BJ (cell line): ENCODE measurements around the gene RAB33B. TPM values are rescaled to one million over a fixed set of nuclear protein-coding genes. Genes with fewer than 3 reads are reported as not detected.

ENCODE experiments used
- CTCF ChIA-PET: fragments of 350-600 bp; formaldehyde crosslinking; extraction: SDS; loops from one replicate; lab custom pipeline; 2021; ENCODE audit warnings: antibody characterized with exemption, inconsistent platforms; lab: Yijun Ruan, JAX
- POLR2A ChIA-PET: fragments of 300-600 bp; sonication (Branson Sonifier 250); formaldehyde crosslinking; extraction: SDS; loops from one replicate; lab custom pipeline; 2021; ENCODE audit warnings: antibody characterized with exemption; lab: Charles Lee
- DNase-seq: peaks from one replicate; pipeline ENCODE4 v3.0.0-alpha.2; 2011; ENCODE audit warnings: low read depth
- H3K27me3 ChIP-seq: 2 replicates; pipeline ENCODE4 v1.6.0; 2011; ENCODE audit warnings: low read length; ENCODE audit not compliant: control insufficient read depth, insufficient read depth
- H3K36me3 ChIP-seq: 2 replicates; pipeline ENCODE4 v1.5.1; 2011; ENCODE audit warnings: low read length; ENCODE audit not compliant: control insufficient read depth, insufficient read depth
- H3K4me3 ChIP-seq: 2 replicates; pipeline ENCODE4 v1.5.1; 2011; ENCODE audit warnings: low read depth, mild to moderate bottlenecking, control low read depth, low read length
- polyA plus RNA-seq: library from polyadenylated mRNA; depleted of rRNA; stranded (reverse); fragments of >200 nt; gene quantifications from 2 replicates; pipeline ENCODE4 v1.2.3, GENCODE V29; 2011
- TF ChIP-seq, protein P1 (sequence below): IDR thresholded peaks from 2 replicates; pipeline ENCODE4 v1.5.1; 2011; ENCODE audit warnings: low read depth, mild to moderate bottlenecking, control low read depth, inconsistent platforms, low read length, moderate library complexity; ENCODE audit not compliant: insufficient read depth

RAB33B gene
- polyA plus RNA-seq, 1 experiment = 4.0 TPM

DNA sequence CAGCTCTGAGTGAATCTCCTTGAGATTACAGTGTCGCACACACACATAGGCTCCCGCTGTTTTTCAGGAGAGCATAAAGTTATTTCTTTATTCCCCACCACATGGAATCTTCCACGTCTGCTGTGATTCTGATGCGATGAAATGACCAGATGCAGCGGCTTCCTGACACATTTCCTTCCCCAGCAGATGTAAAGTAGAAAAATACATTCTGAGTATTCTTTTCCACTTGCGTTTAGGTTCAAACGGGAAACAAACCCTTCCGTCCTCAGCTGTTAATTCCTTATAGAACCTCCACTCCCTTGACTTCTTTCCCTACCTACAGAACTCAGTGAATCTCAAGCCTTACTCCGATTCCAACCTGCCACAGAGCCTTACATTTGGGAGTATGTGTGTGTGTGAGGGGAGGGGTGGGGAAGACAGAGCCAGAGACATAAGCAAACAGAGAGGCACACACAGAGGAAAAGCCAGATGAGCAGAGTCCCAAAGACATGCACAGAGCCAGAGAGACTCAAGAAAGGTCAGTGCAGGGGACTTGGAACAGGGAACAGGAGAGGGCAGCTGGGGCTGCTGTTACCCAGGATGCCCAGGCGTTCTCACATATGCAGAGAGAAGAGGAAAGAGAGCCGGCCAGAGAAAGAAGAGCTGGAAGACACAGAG is 54.8 kb downstream of the RAB33B start:
- peaks cover 10% of the 10 kb centered on the region for H3K36me3 ChIP-seq
- TF ChIP-seq, protein P1, sequence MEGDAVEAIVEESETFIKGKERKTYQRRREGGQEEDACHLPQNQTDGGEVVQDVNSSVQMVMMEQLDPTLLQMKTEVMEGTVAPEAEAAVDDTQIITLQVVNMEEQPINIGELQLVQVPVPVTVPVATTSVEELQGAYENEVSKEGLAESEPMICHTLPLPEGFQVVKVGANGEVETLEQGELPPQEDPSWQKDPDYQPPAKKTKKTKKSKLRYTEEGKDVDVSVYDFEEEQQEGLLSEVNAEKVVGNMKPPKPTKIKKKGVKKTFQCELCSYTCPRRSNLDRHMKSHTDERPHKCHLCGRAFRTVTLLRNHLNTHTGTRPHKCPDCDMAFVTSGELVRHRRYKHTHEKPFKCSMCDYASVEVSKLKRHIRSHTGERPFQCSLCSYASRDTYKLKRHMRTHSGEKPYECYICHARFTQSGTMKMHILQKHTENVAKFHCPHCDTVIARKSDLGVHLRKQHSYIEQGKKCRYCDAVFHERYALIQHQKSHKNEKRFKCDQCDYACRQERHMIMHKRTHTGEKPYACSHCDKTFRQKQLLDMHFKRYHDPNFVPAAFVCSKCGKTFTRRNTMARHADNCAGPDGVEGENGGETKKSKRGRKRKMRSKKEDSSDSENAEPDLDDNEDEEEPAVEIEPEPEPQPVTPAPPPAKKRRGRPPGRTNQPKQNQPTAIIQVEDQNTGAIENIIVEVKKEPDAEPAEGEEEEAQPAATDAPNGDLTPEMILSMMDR = no peak

DNA sequence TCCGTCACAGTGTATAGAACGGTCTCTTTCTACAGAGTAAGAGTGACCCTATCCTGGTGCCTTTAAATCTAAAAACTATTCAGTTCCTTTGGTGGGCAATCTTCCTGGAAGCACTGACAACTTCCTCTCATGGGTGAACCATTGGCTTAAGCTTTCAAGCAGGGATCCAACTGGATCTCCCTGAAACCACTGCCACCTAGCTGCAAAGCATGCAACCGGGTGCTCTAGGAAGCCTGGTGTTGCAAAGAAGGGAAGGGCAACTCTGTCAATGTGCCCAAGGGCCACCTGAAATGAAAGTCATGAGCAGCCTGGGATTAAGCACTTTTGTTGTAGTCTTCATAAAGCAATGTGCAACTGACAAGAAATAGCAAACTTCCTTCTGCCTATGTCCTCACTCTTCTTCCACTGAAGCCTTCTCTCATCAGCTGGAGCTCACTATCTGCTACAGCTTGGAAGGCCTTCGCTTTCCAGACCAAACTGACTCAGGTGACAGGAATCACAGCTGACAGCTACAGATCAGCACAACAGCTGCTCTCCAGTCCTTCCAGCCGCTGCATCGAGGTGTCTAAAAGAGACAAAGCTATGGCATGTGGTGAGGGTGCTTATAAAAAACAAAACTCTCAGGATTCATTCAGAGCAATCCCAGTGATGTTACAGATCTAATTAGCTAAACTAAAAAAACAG is 55.9 kb downstream of the RAB33B start:
- H3K27me3 ChIP-seq = no peaks in the 10 kb centered on the region
- peaks cover 15% of the 10 kb centered on the region for H3K36me3 ChIP-seq
- ChIA-PET POLR2A (no interaction called here), CTCF (interaction anchor here (1.0 to 3.1 kb wide), 4 partner anchors 8 to 91 kb away, joined by 3 to 12 read pairs (median 4); no protein-coding TSS in a partner anchor)
- H3K4me3 ChIP-seq = no peak overlapping the region
- TF ChIP-seq, protein P1 = peak; percentile 44
- no peak for DNase-seq

More for the DNA sequence above, 54.8 kb downstream of the RAB33B start:
- ChIA-PET POLR2A (no interaction called here), CTCF (interaction anchor here (1.0 to 3.1 kb wide), 4 partner anchors 11 to 148 kb away, joined by 3 to 12 read pairs (median 4); no protein-coding TSS in a partner anchor)
- no peak overlapping the region for H3K4me3 ChIP-seq
- H3K27me3 ChIP-seq = no peaks in the 10 kb centered on the region
- DNase-seq = no peak

DNA sequence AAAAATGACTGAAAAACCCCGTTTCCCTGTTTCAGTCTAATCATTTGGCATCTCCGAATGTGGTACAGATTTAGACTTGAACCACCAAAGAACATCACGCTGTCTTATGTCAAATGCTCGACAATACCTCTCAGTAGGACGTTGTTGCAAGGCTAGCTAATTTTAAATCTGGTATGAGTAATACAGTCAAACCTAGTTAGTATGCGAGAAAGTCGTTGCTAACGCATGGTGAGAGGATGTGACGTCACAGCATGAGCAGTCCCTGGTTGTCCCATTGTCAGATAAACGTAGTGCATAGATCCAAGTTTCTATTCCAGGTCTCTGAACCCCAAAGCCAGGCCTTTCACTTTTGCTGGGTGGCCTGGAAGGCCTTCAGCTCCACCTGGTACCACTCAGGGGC is 57.4 kb downstream of the RAB33B start:
- Histone ChIP-seq H3K36me3 (peaks cover 16% of the 10 kb centered on the region), H3K27me3 (no peaks in the 10 kb centered on the region), H3K4me3 (no peak overlapping the region)
- CTCF ChIA-PET = interaction anchor here (1.0 kb wide), 1 partner anchor 14 kb away, joined by 3 read pairs; no protein-coding TSS in a partner anchor
- DNase-seq = no peak
- TF ChIP-seq, protein P1 = no peak
- POLR2A ChIA-PET = no interaction called here

DNA sequence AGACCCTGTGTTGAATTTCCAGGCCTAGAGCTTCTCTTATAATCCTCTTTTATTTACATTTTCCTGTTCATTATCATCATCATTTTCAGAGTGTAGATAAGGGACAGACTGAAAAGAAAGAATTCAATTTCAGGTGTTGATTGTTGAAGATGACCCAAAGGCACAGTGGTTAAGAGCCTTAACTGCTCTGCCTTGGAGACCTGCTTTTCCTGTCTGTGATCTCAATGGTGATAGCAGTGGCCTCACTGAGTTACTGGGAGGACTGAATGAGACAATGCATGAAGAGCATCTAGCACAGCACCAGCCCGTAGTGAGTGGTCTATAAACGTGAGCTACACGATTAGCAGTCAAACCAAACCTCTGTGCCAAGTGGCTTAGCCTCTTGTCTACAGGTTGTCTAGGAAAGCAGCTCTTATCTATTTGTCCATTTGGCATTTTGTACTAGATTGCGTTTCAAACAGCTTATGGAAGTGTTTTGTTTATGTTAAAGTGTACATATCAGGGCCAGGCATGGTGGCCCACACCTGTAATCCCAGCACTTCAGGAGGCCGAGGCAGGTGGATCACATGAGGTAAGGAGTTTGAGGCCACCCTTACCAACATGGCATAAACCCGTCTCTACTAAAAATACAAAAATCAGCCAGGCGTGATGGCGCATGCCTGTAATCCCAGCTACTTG is 60.6 kb downstream of the RAB33B start:
- no peaks in the 10 kb centered on the region for H3K27me3 ChIP-seq
- CTCF ChIA-PET = interaction anchor here (0.7 to 0.9 kb wide), 3 partner anchors 10 to 138 kb away, joined by 3 read pairs; no protein-coding TSS in a partner anchor
- peaks cover 15% of the 10 kb centered on the region for H3K36me3 ChIP-seq
- DNase-seq = no peak
- TF ChIP-seq, protein P1 = no peak
- POLR2A ChIA-PET = no interaction called here
- no peak overlapping the region for H3K4me3 ChIP-seq

DNA sequence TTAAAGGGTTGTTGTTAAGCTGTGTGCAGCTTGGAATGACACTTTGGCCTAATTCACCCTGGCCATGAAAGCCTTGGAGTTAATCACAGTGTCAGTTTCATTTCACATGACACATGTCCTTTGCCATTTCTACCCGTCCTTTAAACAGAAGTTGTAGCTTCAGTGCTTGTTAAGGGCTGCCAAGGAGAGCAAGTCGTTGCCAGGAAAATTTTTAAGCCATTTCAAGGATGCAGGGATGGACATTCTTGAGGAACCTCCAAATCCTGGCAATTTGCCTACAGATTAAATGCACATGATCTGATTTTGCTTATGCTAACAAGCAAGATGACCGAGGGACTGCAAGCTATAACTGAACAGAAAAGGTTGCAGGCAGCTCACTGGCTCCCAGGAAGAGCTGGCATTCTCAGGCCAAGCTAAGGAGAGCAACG is 61.6 kb downstream of the RAB33B start:
- H3K4me3 ChIP-seq = no peak overlapping the region
- ChIA-PET POLR2A (no interaction called here), CTCF (interaction anchor here (0.8 to 1.2 kb wide), 2 partner anchors 11 to 16 kb away, joined by 3 to 4 read pairs; no protein-coding TSS in a partner anchor)
- TF ChIP-seq, protein P1 = no peak
- no peaks in the 10 kb centered on the region for H3K27me3 ChIP-seq
- peaks cover 15% of the 10 kb centered on the region for H3K36me3 ChIP-seq
- no peak for DNase-seq
